GM19238 (cell line): Measurements from ENCODE around the gene TTC27.

ENCODE experiments used
- DNase-seq: peaks from one replicate; pipeline ENCODE4 v3.0.0; 2011; ENCODE audit warnings: low spot score; ENCODE audit not compliant: insufficient read length

TTC27 gene

GRCh38 chr2:32668254-32668653, 40.4 kb downstream of the TTC27 start:
- no peak for DNase-seq

GRCh38 chr2:32671885-32672533, 44.2 kb downstream of the TTC27 start:
- DNase-seq: no peak

DNA sequence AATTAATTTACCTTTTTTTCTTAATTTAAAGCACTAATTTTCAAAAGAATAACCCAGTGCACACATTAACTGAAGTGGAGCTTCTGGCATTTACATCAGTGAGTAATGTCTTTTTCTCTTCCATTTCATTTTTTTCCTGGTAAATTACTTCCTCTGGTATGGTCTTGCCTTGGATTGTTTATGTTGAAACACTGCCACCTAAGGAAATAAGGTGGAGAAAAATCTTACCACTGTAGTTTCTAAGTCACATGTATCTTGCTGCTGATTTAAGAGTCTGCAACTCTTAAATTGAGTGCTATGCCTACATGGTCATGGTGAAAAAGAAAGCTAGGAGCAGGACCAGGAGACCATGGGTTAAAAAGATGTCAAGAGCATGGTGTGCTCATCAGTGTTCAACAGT, 51.0 kb downstream of the TTC27 start:
- no peak for DNase-seq

DNA sequence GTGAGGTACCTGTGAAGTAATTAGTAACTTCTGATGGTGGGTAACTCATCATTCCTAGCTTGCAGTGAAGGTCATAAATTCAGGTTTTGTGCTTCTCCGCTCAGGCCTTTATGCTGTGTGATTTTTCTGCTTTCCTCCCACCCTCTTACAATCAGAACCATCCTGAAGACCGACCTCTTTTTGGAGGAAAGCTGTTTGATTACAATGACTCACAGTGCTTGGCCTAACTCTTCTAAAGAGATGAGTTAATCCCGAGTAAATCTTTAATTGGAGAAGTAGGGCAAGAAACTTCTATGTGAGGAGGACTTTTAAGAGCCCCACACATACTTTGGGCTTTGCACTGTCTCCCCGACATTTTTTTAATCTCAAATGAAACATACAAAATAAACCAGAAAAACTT, 53.1 kb downstream of the TTC27 start:
- DNase-seq: no peak

DNA sequence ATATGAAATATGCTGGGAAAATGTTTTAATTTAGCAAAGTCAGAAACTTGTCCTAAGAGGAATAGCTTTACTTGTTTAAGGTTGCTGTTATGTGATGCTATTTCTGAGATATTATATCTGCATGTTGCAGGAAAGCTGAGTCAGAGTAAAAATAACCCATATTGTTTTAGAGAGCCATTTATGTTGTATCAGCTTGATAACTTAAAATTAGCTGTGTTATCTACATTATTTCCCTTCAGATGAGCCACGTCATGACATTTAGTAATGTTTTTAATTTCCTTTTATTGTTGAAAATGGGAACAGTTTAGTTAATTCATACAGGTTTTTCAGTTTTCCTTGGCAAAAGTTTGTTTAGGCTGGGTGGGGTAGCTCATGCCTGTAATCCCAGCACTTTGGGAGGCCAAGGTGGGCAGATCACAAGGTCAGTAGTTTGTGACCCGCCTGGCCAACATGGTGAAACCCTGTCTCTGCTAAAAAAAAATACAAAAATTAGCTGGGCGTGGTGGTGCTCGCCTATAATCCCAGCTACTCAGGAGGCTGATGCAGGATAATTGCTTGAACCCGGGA, 55.8 kb downstream of the TTC27 start:
- no peak for DNase-seq

DNA sequence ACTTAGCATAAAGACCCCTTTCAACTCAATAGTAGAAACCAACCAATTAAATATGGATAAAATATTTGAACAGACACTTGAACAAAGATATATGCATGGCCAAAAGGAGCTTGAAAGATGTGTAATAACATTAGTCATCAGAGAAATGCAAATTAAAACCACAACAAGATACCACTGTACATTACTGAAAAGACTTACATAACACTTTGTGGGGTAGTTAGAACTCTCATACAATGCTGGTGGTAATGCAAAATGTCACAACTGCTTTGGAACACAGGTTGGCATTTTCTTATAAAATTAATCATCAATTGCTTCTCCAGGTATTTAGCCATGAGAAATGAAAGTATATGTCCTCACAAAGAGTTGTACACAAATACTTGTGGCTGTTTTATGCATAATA, 60.7 kb downstream of the TTC27 start:
- no peak for DNase-seq

- no peak for DNase-seq
These were observed 63.8 kb downstream of the TTC27 start for GRCh38 chr2:32691678-32692077.

- DNase-seq: no peak
These were observed 68.6 kb downstream of the TTC27 start for GRCh38 chr2:32696439-32696838.

GRCh38 chr2:32697156-32697555, 69.3 kb downstream of the TTC27 start:
- no peak for DNase-seq

- no peak for DNase-seq
These were observed 71.3 kb downstream of the TTC27 start for GRCh38 chr2:32699151-32699550.

GRCh38 chr2:32701806-32702205, 74.0 kb downstream of the TTC27 start:
- DNase-seq: no peak

GRCh38 chr2:32702303-32703064, 74.6 kb downstream of the TTC27 start:
- no peak for DNase-seq

- no peak for DNase-seq
These were observed 79.1 kb downstream of the TTC27 start for GRCh38 chr2:32706815-32707579.

DNA sequence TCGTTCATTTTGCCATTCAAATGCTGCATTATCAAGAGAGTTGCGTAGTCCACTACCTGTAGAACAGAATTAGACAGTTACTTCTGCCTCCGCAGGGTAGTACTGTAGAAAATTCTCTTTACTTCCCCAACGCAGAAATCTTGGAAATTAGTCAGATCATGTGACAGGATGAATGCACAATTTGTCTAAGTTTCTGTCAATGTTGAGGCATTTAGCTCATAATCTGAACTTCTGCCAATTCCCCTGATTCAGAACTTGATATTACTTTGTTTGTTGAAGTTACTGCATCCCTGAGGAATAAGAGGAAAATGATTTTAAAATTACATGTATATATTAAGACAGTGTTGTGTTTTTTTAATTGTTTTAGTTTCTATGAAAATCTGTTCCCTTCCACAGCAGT, 83.4 kb downstream of the TTC27 start:
- no peak for DNase-seq

- no peak for DNase-seq
These were observed 84.2 kb downstream of the TTC27 start for GRCh38 chr2:32711908-32712501.

- no peak for DNase-seq
These were observed 85.0 kb downstream of the TTC27 start for GRCh38 chr2:32712870-32713269.

- no peak for DNase-seq
These were observed 86.7 kb downstream of the TTC27 start for GRCh38 chr2:32714521-32714920.

- no peak for DNase-seq
These were observed 87.6 kb downstream of the TTC27 start for GRCh38 chr2:32715391-32715841.

DNA sequence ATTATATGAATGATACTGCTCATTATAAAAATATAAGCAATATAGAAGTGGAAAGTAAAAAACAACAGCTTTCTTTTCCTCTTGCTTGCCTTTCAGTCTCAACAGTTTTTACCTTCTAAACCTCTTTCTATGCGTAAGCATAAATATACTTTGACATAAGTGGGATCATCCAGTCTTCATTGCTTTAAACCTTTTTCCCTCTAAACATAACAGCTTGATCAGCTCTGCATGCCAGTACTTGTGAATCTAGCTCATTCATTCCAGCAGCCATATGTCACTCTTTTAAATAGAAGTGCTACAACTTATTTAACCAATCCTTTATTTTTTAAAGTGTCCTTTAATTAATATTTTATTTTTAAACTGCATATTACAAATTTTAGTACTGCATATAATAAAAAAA, 88.1 kb downstream of the TTC27 start:
- no peak for DNase-seq

- DNase-seq: no peak
These were observed 88.7 kb downstream of the TTC27 start for GRCh38 chr2:32716598-32716997.

DNA sequence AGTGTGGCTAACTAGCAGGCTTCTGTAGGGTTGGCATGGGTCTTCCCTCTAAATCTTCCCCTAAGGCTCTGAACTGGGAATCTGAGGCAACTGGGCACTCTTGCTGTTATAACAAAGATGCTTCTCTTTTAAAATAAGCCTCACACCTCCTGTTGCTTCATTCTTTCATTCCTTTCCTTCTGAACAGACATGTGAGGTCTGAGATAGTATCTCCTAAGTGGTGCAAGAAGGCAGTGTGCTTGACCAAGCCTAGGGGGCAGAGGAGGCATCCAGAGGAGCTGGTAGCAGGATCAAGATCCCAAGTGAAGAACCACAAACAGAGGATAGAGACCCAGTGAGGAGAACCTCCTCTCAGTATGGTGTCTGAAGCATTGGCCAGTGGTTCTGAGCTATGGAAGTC, 90.9 kb downstream of the TTC27 start:
- no peak for DNase-seq

- DNase-seq: no peak
These were observed 91.6 kb downstream of the TTC27 start for GRCh38 chr2:32719430-32719829.
